NCI-H748 (cell line): ENCODE results near the gene MYO1D.
"Not testable (repeated sequence)": the region's sequence is repeated elsewhere in the genome, so short reads cannot be mapped to it uniquely, and the experiment has no call there.

ENCODE experiments used
- DNase-seq: peaks from one replicate; lab custom pipeline; 2025; ENCODE audit not compliant: unreplicated experiment; lab: John Stamatoyannopoulos, UW

Gene MYO1D

GRCh38 chr17:32481193-32481592, 395.7 kb downstream of the MYO1D start:
- DNase-seq, result no peak

DNA sequence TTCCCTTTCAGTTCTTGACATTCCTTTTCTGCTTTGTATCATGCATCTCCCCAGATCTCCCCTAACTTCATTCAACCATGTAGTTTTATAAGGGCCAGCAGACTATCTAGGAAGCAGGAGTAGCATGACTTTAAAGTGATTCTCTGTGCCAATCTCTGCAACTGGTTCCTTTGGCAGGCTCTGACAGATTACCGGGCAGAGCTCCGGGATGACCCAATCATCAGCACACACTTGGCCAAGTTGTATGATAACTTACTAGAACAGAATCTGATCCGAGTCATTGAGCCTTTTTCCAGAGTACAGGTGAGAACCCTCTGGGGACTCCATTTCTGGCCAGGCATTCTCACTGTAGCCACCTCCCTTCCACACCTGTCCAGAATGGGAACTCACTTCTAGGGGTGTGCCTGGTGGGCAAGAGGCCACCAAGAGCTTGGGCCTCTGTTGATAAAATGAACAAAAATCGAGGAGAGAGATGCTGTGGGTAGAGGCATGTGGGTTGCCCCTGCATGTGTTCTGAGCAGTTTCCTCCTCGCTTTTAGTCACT, 397.8 kb downstream of the MYO1D start:
- DNase-seq, result no peak

- no peak for DNase-seq
These were observed 399.7 kb downstream of the MYO1D start for GRCh38 chr17:32477220-32477619.

GRCh38 chr17:32475258-32475657, 401.7 kb downstream of the MYO1D start:
- no peak for DNase-seq

GRCh38 chr17:32471652-32472051, 405.3 kb downstream of the MYO1D start:
- no peak for DNase-seq

- DNase-seq, result no peak
These were observed 406.3 kb downstream of the MYO1D start for GRCh38 chr17:32470405-32471167.

DNA sequence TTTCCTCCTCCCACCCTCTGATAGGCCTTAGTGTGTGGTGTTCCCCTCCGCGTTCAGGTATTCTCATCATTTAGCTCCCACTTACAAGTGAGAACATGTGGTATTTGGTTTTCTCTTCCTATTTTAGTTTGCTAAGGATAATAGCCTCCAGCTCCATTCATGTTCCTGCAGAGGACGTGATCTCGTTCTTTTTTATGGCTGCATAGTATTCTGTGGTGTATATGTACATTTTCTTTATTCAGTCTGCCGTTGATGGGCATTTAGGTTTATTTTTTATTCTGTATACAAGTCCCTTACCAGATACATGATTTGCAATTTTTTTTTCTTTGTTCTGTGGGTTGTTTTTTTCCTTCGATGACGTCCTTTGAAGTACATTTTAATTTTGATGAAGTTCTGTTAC, 409.0 kb downstream of the MYO1D start:
- no peak for DNase-seq

DNA sequence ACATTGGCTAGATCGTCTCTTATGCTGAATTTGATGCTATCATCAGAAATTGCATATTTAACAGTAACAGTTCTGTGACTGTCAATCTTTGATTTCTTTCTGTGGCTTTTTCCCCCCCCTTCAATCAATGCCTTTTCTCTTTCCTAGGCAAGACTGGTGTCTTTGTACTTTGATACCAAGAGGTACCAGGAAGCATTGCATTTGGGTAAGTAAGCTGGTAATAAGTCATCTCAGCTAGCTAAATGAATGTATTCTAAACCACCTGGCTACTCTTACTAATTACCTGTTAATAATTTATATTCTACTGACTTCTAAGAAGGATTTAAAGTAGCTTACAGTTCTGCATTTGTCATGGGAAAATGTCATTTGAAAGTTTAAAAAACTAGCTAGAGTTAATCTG, 412.6 kb downstream of the MYO1D start:
- no peak for DNase-seq

- no peak for DNase-seq
These were observed 413.6 kb downstream of the MYO1D start for GRCh38 chr17:32463304-32463703.

DNA sequence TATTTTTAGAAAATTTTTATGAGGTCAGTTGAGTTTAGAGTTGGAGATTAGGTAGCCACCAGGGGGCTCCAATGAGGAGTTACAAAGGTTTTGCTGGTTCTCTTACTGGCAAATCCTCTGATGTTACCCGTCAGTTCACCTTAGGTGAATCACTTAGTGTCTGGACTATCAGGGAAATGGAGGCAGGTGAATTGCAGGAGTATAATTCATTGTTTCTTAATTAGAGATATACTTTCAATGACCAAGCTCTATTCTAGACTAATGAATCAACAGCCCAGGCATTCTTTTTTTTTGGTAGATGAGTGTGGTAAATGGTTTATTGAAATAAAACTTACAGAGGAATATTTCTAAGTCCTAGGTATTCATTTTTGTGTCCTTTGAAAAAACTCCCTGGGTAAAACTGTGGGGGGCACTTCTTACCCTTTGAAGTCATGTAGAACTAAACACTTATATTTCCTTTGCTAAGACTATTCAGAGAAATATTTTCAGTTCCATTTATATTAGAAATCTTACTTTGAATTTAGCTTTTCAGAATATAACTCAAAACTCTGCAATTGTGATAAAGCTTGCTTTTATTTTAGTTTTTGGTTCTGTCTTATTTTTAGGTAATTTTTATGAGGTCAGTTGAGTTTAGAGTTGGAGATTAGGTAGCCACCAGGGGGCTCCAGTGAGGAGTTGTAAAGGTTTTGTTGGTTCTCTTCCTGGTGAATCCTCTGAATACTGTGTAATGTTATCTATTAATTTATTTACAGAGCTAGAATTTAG, 414.9 kb downstream of the MYO1D start:
- peak; percentile 64 for DNase-seq

GRCh38 chr17:32461498-32461852, 415.4 kb downstream of the MYO1D start:
- DNase-seq, result no peak

DNA sequence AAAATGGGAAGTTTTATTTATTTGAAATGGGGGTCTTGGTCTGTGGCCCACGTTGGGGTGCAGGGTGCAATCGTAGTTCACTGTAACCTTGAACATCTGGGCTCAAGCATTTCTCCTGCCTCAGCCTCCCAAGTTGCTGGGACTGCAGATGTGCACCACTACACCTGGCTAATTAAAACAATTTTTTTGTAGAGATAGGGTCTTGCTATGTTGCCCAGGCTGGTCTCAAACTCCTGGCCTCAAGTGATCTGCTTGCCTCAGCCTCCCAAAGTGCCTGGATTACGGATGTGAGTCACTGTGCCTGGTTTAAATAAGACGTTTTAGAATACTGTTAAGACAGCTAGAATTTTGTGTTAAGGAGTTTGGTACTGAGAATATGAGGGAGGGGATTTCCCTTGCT, 416.9 kb downstream of the MYO1D start:
- no peak for DNase-seq

GRCh38 chr17:32458371-32458770, 418.6 kb downstream of the MYO1D start:
- no peak for DNase-seq

DNA sequence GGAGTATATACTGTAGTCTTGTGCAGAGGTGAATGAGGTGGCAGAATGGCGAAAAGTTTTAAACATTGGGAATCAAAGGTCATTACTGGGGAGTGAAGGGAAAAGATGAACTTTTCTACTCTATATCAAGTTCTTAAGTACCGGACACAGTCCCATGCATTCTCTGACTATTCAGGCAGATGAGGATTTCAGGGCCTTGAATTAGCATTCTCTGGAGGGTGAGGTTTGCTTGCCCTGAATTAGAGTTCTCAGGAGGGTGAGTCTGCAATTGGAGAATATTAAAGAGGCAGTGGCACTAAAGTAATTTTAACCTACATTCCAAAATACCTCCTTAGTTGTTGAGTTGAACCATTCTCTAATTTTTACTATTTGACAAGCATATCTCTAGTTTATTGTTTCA, 423.6 kb downstream of the MYO1D start:
- no peak for DNase-seq

GRCh38 chr17:32452281-32452680, 424.6 kb downstream of the MYO1D start:
- no peak for DNase-seq

DNA sequence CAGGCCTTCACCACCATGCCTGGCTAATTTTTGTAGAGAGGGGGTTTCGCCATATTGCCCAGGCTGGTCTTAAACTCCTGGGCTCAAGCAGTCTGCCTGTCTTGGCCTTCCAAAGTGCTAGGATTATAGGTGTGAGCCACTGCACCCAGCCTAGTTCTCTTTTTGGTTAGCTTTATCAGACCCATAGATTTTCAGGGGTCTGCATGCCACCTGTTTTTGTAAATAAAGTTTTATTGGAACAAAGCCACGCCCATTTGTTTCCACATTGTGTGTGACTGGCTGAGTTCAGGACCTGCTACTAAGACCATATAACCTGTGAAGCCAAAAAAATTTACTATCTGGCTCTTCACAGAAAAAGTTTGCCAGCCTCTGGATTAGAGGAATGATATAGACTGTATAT, 425.0 kb downstream of the MYO1D start:
- DNase-seq, result no peak

GRCh38 chr17:32450379-32450778, 426.5 kb downstream of the MYO1D start:
- DNase-seq, result not testable (repeated sequence)

DNA sequence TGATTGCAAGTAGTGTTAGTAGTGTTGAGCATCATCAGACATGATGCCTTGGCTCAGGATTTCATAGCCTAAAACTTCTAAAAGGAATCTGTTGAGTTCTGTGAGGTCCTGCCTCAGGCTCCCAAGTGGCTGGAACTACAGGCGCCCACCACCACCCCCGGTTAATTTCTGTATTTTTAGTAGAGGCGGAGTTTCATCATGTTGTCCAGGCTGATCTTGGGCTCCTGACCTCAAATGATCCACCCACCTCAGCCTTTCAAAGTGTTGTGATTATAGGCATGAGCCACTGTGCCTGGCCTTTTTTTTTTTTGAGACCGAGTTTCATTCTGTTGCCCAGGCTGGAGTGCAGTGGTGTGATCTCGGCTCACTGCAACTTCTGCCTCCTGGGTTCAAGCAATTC, 427.0 kb downstream of the MYO1D start:
- DNase-seq, result no peak

- no peak for DNase-seq
These were observed 430.0 kb downstream of the MYO1D start for GRCh38 chr17:32446949-32447348.

DNA sequence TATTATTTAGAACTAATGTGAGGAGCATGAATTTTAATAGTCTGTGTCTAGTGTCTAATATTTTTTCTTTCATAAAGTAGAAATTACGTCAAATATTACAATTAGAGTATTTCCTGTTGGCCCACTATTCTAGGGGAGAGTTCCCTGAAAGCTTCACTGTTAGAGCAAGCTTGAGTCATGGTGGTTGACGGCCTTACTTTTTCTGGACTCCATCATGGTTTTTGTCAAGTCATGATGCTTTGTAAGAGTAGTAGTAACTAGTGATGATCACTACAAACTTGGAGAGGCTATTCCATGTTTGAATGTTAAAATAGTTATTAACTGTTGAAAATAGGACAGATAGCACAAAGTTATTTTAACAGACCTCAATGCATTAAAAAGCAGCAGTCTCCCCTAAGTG, 431.0 kb downstream of the MYO1D start:
- no peak for DNase-seq

DNA sequence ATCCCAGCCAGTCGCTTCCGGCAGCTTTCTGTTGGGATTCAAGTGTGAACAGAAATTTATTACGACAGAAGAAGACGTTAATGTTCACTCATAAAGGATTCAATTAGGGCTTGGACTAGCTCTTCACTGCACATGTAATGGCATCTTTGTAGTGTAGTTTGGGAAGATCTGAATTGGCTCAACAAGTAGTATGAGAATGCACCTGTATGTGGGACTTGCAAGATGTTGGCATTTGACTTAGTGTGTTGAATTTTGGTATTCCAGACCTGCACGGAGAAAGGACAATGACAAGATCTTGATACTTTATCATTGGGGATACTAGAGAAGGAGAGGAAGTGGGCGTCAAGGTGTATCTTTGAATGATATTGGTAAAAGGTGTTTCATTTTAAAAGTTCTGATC, 431.4 kb downstream of the MYO1D start:
- DNase-seq, result no peak

- peak; percentile 9 for DNase-seq
These were observed 431.9 kb downstream of the MYO1D start for GRCh38 chr17:32445074-32445415.
